Erythroblast (primary cell): ENCODE results near the gene ANKRD53.
A peak's percentile ranks its signal among the peaks of the same experiment; 100 is the strongest.

ENCODE experiments used
- DNase-seq, 2 experiments: peaks; one replicate each; lab custom pipeline; 2025; lab: John Stamatoyannopoulos, UW
- GATA1 ChIP-seq: IDR thresholded peaks from 2 replicates; pipeline ENCODE4 v1.6.1; 2011; ENCODE audit warnings: low read depth, mild to moderate bottlenecking, control low read depth, low read length, moderate library complexity
- POLR2A ChIP-seq: IDR thresholded peaks from 2 replicates; pipeline ENCODE4 v1.6.1; 2011; ENCODE audit warnings: mild to moderate bottlenecking, low read length

The ANKRD53 gene

DNA sequence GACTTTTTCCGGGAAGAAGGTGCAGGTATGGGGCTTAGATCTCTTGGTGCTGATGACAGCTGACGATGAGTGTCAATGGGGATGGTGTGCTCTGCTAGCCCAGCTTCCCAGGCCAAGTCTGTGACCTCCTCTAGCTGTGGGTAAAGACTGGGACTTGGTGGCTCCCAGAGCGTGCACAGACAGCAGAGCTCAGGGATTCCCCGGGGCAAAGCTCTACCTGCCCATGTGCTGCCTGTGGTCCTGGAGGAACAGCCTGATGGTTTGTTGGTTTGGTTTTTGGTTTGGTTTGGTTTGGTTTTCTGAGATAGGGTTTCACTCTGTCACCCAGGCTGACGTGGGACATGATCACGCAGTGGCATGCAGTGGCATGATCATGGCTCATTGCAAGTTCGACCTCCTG lies 23.5 kb upstream of the ANKRD53 start:
- TF ChIP-seq GATA1 (no peak), POLR2A (no peak)
- no peak for DNase-seq

- DNase-seq: no peak
- no peak for TF ChIP-seq POLR2A
- no peak for TF ChIP-seq GATA1
Measured at GRCh38 chr2:70956141-70956540, 22.3 kb upstream of the ANKRD53 start.

GRCh38 chr2:70957798-70958197 lies 20.6 kb upstream of the ANKRD53 start:
- TF ChIP-seq GATA1 (no peak), POLR2A (no peak)

DNA sequence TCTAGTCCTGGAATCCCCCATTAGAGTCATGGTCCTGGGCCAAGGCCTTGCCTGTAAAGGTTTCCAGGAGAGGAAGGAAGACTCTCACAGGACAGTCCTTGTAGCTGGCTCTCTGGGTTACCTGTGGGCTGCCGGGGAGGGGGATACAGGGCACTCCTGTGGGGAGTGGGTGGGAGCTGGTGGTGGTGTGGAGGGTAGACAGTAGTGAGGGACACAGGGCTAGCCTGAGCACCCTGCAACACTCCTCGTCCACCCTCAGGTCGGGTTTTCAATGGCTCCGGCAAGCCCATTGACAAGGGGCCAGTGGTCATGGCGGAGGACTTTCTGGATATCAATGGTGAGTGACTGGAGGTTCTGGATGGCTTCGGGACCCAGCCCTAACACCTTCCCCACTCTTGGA lies 19.7 kb upstream of the ANKRD53 start:
- no peak for DNase-seq
- TF ChIP-seq GATA1: no peak
- TF ChIP-seq POLR2A: no peak

More at GRCh38 chr2:70957798-70958197, 20.6 kb upstream of the ANKRD53 start:
- DNase-seq: no peak

GRCh38 chr2:70959271-70959761 lies 19.1 kb upstream of the ANKRD53 start:
- TF ChIP-seq GATA1 (no peak), POLR2A (no peak)
- DNase-seq: no peak

DNA sequence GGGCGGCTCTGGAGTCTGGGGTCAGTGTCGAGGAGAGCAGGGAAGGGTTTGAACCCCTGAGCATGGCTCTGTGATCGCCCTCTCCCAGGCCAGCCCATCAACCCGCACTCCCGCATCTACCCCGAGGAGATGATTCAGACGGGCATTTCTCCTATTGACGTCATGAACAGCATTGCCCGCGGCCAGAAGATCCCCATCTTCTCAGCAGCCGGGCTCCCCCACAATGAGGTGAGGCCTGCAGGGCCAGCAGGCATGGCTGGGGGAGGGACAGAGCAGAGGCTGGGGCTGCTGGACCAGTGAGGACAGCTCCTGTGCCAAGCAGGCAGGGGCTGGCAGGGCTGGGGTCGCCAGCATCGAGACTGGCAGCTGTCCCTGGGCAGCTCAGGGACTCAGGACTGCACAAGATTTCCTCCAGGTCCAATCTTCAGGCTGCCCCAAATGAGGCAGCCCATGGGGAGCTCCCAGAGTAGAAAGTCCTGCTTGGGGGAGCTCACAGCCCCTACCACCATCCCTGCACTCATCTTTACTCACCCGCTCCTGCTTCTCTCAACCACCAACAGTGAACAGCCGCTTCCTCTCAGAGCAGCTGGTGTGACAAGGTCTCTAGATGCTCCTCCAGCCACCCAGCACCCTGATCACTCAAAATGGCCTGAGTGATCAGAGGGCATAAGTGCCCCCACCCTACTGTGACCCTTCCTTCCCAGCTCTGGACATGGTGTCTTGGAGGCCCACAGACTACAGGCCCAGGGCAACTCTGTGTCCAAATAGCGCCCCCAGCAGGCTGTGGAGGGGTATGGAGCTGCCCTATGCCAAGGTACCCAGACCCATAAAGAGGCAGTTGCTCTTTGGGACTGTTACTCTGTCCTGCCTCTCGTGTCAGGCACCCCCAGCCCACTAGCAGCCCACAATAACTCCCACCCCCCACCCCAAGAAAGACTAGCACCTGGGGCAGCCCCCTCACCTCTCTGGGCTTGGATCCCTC lies 18.3 kb upstream of the ANKRD53 start:
- TF ChIP-seq GATA1 (no peak), POLR2A (no peak)
- DNase-seq: peak in 1 of 2 experiments; percentile 21

DNA sequence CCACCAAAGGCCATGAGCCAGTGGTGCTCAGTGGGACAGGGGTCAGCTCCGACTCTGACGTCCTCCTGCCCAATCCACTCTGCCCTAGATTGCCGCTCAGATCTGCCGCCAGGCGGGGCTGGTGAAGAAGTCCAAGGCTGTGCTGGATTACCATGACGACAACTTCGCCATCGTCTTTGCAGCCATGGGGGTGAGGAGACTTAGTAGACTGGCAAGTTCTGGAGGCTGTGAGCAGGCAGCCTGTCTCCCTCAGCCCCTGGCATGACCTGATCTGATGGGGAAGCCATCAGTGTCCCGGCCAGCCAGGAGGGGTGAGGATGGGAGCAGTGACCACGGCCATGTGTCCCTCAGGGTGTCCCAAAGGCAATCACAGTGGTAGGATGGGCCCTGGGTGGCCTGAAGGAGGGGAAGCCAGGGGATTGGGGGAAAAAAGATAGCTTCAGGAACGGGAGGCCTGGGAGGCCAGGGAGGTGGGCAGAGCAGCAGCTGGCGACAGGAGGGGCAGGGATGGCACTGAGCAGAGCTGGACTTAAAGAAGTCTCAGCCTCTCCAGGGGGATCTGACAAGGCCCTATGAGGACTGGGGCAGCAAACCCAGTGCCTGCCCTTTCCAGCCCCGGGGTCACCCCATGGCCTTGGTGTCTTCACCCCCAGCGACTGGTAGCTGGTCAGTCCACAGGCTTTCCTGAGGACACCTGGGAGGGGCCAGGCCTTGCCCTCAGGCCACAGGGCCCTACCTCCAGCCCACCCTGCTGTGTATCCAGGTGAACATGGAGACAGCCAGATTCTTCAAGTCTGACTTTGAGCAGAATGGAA lies 17.4 kb upstream of the ANKRD53 start:
- TF ChIP-seq POLR2A (no peak), GATA1 (no peak)
- peak in 1 of 2 experiments; percentile 16 for DNase-seq

DNA sequence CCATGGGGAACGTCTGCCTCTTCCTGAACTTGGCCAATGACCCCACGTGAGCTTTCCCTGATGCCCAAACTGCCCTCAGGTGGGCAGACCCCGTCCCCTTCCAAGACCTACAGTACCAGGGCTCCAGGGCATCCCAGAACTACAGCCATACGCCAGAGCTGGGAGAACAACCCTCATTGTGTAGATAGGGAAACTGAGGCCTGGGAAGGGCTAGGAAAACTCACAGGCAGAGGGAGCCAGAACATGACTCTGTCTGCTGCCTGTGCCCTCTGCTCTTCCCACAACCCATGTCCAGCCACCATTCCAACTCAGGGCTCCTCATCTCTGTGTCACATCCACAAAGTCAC lies 16.8 kb upstream of the ANKRD53 start:
- TF ChIP-seq GATA1 (no peak), POLR2A (no peak)
- no peak for DNase-seq

- TF ChIP-seq POLR2A (no peak), GATA1 (no peak)
- DNase-seq: no peak
Measured at GRCh38 chr2:70962211-70962884, 16.1 kb upstream of the ANKRD53 start.

GRCh38 chr2:70962885-70963878 lies 15.2 kb upstream of the ANKRD53 start:
- no peak for DNase-seq
- TF ChIP-seq POLR2A: no peak
- TF ChIP-seq GATA1: no peak

DNA sequence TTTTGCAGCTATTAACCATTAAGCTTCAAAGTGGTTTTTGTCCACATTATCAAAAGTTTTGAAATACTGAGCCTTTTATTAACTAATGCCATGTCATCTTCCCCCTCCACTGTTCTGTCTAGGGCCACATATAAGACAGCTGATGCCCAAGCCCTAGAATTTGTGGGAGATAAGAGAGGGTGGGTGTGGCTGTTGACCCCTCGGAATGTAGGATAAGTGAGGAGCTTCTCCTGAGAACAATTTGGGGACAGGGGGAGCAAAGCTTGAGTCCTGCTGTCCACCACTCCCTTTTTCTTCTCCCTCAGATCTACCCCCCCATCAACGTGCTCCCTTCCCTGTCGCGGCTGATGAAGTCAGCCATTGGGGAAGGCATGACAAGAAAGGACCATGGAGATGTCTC lies 14.3 kb upstream of the ANKRD53 start:
- no peak for DNase-seq
- TF ChIP-seq POLR2A (no peak), GATA1 (no peak)
